ENCODE data around the gene LARGE2.

- TF ChIP-seq, protein P1, sequence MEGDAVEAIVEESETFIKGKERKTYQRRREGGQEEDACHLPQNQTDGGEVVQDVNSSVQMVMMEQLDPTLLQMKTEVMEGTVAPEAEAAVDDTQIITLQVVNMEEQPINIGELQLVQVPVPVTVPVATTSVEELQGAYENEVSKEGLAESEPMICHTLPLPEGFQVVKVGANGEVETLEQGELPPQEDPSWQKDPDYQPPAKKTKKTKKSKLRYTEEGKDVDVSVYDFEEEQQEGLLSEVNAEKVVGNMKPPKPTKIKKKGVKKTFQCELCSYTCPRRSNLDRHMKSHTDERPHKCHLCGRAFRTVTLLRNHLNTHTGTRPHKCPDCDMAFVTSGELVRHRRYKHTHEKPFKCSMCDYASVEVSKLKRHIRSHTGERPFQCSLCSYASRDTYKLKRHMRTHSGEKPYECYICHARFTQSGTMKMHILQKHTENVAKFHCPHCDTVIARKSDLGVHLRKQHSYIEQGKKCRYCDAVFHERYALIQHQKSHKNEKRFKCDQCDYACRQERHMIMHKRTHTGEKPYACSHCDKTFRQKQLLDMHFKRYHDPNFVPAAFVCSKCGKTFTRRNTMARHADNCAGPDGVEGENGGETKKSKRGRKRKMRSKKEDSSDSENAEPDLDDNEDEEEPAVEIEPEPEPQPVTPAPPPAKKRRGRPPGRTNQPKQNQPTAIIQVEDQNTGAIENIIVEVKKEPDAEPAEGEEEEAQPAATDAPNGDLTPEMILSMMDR (IDR thresholded peaks at IDR 0.05), result no peak
- TF ChIP-seq POLR2A (IDR thresholded peaks at IDR 0.05), result no peak
Observed at GRCh38 chr11:45941285-45941684, 18.8 kb downstream of the LARGE2 start.

All from vagina (tissue), 2 donors.